Measurements from ENCODE around the gene JRKL.
"Not testable (repeated sequence)": the region's sequence is repeated elsewhere in the genome, so short reads cannot be mapped to it uniquely, and the experiment has no call there.

The JRKL gene

DNA sequence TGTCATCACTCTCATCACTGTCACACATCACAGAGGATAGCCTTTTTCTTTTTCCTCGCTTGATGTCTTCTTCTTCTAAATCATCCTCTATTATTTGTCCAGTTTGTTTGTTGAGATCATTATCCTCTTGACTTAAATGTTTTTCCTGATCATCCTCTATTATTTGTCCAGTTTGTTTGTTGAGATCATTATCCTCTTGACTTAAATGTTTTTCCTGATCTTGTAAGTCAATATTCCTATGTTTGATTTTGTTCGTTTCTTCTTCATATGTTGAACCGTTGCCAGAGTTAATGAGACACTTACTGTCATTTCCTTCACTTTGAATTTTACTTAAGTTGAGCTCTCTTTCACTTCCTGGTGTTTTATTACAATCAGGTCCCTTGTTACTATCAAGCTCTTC, 5.7 kb upstream of the JRKL start:
- Mint-ChIP-seq H3K27ac (no peak overlapping the region), H3K36me3 (ENCODE audit: low read depth) (peaks cover 60% of the 10 kb centered on the region), H3K4me3 (peak overlapping the region; percentile 2), H3K27me3 (no peaks in the 10 kb centered on the region), H3K9me3 (no peaks in the 10 kb centered on the region), H3K4me1 (ENCODE audit: low read depth) (peaks cover 40% of the 10 kb centered on the region)

DNA sequence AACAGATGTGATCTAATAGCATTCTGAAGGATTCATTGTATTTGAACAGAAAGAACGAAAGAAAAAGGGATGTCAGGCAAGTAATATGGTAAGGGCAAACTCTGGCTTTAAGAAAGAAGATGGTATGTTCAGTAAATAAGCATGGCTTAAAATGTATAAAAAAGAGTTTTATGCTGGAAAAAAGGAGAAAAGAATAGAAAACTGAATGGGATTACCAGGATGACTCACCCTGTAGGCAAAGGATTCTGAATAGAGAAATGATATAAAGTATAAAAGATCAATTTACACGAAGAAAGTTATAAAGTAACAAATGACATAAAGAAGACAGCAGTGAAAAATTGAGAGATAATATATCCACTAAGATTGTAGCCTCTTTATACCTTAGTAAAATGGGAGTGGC, 4.6 kb upstream of the JRKL start:
- Mint-ChIP-seq H3K27me3 (no peaks in the 10 kb centered on the region), H3K27ac (no peak overlapping the region), H3K9me3 (no peaks in the 10 kb centered on the region), H3K4me3 (no peak overlapping the region), H3K4me1 (ENCODE audit: low read depth) (peaks cover 41% of the 10 kb centered on the region), H3K36me3 (ENCODE audit: low read depth) (peaks cover 49% of the 10 kb centered on the region)

DNA sequence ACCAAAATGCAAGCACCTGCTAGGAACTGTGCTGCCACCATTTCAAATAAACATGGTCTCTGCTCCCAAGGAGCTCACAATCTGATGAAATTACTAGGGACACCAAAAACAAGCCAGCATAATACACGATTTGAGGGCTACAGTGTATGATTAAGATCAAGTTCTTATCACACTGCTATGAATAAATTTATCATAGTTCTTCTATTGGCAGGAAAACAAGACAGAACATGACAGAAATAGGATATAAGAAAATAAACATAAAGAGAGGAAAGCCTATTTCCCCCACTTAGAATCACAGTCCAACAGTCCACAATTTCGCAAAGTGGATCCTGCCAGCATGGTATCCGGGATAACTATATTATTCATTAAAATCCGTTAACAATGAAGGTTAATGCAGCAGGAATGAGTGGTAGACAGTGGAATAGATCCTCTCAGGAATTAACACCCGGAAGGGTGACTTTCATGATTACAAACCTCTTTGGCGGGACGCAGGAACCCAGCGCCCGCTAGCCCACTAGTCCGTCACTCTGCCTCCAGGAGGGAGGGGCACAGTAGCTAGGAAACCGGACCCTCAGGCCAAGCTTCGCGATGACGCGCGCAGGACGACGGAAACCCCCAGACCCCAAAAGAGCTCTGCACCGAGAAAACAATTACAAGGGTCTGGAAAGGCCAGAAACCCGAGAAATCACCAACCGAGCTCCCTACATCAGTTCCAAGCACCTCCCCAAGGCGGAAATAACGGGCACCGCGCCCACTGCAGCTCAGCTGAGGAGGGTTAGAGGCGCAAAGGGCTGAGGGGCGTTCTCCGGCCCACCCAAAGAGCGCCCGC, 708 bp upstream of the JRKL start:
- Mint-ChIP-seq H3K4me1 (ENCODE audit: low read depth) (peaks cover 69% of the 10 kb centered on the region), H3K9me3 (peaks cover 4% of the 10 kb centered on the region)

DNA sequence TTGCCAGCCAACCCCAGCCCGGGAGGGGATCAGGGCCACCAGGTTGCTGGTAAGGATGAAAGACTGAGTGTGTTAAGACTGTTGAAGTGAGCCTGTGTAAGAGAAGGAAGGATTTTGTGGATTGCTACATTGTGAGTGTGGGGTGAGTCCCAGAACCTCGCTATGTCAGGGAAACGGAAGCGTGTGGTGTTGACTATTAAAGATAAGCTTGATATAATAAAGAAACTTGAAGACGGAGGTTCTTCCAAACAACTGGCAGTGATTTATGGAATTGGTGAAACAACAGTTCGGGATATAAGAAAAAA, 627 bp downstream of the JRKL start:
- Mint-ChIP-seq H3K4me1 (ENCODE audit: low read depth) (peaks cover 66% of the 10 kb centered on the region), H3K27ac (peak overlapping the region; percentile 91), H3K4me3 (peak overlapping the region; percentile 93), H3K9me3 (peaks cover 4% of the 10 kb centered on the region), H3K36me3 (ENCODE audit: low read depth) (peaks cover 34% of the 10 kb centered on the region), H3K27me3 (no peaks in the 10 kb centered on the region)

More for the DNA sequence above, 708 bp upstream of the JRKL start:
- H3K36me3 Mint-ChIP-seq (ENCODE audit: low read depth): peaks cover 42% of the 10 kb centered on the region
- peak overlapping the region; percentile 91 for H3K27ac Mint-ChIP-seq
- no peaks in the 10 kb centered on the region for H3K27me3 Mint-ChIP-seq
- H3K4me3 Mint-ChIP-seq: peak overlapping the region; percentile 93

DNA sequence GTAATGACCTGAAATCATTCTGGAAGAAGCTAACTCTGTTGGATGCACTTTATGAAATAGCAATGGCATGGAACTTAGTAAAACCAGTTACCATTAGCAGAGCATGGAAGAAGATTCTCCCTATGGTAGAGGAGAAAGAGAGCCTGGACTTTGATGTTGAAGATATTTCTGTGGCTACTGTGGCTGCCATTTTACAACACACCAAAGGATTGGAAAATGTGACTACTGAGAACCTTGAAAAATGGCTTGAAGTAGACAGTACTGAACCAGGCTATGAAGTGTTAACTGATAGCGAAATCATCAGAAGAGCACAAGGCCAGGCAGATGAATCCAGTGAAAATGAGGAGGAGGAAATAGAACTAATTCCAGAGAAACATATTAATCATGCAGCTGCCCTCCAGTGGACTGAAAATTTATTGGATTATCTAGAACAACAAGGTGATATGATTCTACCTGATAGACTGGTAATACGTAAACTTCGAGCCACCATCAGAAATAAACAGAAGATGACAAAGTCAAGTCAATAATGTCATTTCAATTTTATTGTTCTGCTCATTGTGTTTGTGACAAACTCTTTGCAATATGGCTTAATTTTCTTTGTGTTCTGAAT, 2.0 kb downstream of the JRKL start:
- Mint-ChIP-seq H3K27me3 (no peaks in the 10 kb centered on the region), H3K9me3 (peaks cover 4% of the 10 kb centered on the region), H3K4me1 (ENCODE audit: low read depth) (peaks cover 62% of the 10 kb centered on the region), H3K4me3 (peak overlapping the region; percentile 93), H3K36me3 (ENCODE audit: low read depth) (peaks cover 26% of the 10 kb centered on the region), H3K27ac (no peak overlapping the region)

DNA sequence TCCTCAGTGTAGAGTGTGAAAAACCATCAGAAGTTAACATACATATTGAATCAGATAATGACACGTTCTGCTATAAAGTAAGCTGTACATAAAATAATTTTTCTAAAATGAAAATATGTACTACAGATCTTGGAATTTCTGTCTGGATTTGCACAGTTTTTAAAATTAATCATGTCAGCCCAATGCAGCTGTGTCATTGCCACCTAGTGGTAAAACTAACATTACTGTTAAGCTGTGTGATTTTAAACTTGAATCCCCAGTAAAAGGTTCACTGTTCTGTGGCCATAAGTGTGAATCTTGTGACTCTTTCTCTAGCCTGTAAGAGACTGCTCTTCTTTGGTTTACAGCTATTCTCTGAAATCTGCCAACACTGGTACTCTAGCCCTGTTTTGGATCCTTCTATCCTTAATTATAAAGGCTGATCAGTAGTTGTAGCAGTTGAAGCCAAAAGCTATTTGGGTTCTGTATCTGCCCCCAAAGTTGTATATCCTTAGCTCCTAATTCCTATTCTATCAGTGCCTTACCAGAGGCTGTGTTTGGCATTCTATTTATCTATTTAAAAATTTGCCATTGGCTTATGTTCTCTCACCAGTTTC, 4.0 kb downstream of the JRKL start:
- peaks cover 44% of the 10 kb centered on the region for H3K4me1 Mint-ChIP-seq (ENCODE audit: low read depth)
- H3K9me3 Mint-ChIP-seq: peaks cover 4% of the 10 kb centered on the region
- H3K4me3 Mint-ChIP-seq: no peak overlapping the region
- no peak overlapping the region for H3K27ac Mint-ChIP-seq
- H3K36me3 Mint-ChIP-seq (ENCODE audit: low read depth): peaks cover 20% of the 10 kb centered on the region
- no peaks in the 10 kb centered on the region for H3K27me3 Mint-ChIP-seq

DNA sequence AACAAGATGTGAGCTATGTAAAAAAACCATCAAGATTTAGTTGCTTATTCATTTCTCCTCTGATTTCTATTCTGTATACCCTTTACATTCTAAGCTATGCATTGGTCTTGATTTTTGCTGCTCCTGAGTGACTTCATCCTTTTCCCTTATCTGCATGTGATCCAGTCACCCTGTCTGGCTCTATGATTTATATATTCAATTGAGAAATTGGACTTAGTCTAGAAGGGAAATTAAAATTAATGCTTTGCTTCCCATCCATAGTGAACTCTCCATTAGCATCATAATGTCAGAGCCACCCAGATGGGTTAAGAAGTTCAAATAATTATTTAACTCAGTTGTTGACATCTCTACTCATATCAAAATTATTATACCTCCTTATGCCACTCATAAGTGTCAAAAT, 5.0 kb downstream of the JRKL start:
- peaks cover 20% of the 10 kb centered on the region for H3K36me3 Mint-ChIP-seq (ENCODE audit: low read depth)
- no peak overlapping the region for H3K27ac Mint-ChIP-seq
- peaks cover 4% of the 10 kb centered on the region for H3K9me3 Mint-ChIP-seq
- peaks cover 43% of the 10 kb centered on the region for H3K4me1 Mint-ChIP-seq (ENCODE audit: low read depth)
- H3K27me3 Mint-ChIP-seq: no peaks in the 10 kb centered on the region
- H3K4me3 Mint-ChIP-seq: no peak overlapping the region

DNA sequence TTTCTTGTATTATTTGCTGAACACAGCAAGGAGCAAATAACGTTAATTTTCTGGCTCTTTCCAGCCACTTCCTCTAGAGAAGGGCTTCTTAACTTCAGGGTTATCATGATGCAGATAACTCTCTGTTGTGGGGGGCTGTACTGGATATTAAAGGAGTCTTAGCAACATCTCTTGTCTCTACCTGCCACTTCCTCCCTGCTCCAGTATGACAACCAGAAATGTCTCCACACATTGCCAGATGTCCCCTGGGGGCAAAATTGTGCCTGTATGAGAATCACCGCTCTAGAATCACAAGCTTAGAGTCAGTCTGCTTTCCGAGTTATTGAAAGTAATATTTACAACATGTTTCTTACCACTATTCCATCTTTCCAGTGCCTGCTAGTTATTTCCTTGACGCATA, 6.8 kb downstream of the JRKL start:
- Mint-ChIP-seq H3K9me3 (no peaks in the 10 kb centered on the region), H3K4me1 (ENCODE audit: low read depth) (peaks cover 28% of the 10 kb centered on the region), H3K4me3 (no peak overlapping the region), H3K27me3 (no peaks in the 10 kb centered on the region), H3K36me3 (ENCODE audit: low read depth) (peaks cover 6% of the 10 kb centered on the region), H3K27ac (no peak overlapping the region)

DNA sequence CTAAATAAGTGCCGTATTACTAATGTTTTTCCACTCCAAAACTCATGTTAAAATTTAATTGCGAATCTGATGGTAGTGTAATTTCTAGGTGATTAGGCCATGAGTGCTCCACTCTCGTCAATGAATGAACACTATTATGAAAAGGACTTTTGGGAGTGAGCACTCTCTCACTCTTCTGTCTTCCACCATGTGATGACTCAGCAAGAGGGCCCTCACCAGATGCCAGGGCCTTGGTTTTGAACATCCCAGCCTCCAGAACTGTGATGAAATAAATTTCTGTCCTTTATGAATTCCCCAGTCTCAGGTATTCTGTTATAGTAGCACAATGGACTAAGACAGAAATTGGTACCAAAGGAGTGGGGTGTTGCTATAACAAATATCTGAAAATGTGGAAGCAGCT, 8.1 kb downstream of the JRKL start:
- Mint-ChIP-seq H3K9me3 (no peaks in the 10 kb centered on the region), H3K36me3 (ENCODE audit: low read depth) (no peaks in the 10 kb centered on the region), H3K4me1 (ENCODE audit: low read depth) (peaks cover 16% of the 10 kb centered on the region), H3K4me3 (no peak overlapping the region), H3K27ac (no peak overlapping the region), H3K27me3 (no peaks in the 10 kb centered on the region)

DNA sequence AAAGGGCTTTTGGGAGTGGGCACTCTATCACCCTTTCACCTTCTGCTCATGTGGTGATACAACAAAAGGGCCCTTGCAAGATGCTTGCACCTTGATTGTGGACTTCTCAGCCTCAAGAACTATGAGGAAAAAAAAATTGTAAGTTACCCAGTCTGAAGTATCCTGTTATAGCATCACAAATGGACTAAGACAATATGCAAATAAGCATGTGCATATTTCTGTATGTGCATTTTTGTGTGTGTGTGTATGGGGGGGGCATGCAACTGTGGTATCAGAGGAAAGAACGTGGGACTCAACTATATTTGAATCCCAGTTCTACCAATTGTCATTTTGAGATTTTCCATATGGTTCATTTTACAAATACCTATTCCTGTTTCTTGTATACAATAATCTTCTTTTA, 10.9 kb downstream of the JRKL start:
- H3K27me3 Mint-ChIP-seq: peaks cover 7% of the 10 kb centered on the region
- no peak overlapping the region for H3K27ac Mint-ChIP-seq
- H3K9me3 Mint-ChIP-seq: no peaks in the 10 kb centered on the region
- no peak overlapping the region for H3K4me3 Mint-ChIP-seq
- H3K4me1 Mint-ChIP-seq (ENCODE audit: low read depth): peaks cover 3% of the 10 kb centered on the region
- no peaks in the 10 kb centered on the region for H3K36me3 Mint-ChIP-seq (ENCODE audit: low read depth)

DNA sequence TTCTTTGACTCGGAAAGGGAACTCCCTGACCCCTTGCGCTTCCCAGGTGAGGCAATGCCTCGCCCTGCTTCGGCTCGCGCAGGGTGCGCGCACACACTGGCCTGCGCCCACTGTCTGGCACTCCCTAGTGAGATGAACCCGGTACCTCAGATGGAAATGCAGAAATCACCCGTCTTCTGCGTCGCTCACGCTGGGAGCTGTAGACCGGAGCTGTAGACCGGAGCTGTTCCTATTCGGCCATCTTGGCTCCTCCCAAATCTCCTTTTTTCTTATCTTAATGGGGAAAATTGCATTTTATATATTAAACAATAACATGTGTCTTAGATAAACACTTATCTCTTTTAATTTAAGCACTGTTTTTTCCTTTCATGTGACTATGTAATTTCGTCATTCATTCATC, 21.6 kb downstream of the JRKL start:
- peaks cover 21% of the 10 kb centered on the region for H3K27me3 Mint-ChIP-seq
- not testable (repeated sequence) for H3K9me3 Mint-ChIP-seq; H3K27ac Mint-ChIP-seq; H3K4me1 Mint-ChIP-seq (ENCODE audit: low read depth); H3K36me3 Mint-ChIP-seq (ENCODE audit: low read depth)
- peak overlapping the region; percentile 60 for H3K4me3 Mint-ChIP-seq

DNA sequence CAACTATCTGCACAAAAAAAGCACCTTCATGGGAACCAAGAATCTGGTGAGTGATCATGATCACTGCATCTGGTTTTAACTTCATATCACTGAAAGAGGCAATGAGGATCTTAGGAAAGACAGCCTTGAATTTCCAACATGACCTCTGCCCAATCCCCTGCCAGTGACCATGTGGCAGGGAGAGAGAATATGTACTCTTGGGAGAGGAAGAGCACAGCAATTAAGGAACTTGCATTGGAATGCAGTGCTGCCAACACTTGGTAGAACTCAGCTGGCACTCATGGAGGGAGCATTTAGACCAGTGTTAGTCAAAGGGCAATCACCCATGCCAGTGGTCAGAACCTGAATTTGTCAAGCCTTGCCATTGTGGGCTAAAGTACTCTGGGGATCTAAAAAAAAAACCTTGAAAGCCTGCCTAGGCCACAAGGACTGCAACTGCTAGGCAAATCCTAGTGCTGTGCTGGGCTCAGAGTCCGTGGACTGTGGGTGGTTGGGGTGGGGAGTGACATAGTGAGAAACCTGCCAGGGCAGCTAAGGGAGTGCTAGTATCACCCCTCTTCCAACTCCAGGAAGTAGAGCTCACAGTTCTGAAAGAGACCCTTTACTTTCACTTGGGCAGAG, 23.1 kb downstream of the JRKL start:
- Mint-ChIP-seq H3K27ac (no peak overlapping the region), H3K4me3 (no peak overlapping the region), H3K27me3 (peaks cover 31% of the 10 kb centered on the region), H3K9me3 (no peaks in the 10 kb centered on the region), H3K4me1 (ENCODE audit: low read depth) (no peaks in the 10 kb centered on the region), H3K36me3 (ENCODE audit: low read depth) (no peaks in the 10 kb centered on the region)

DNA sequence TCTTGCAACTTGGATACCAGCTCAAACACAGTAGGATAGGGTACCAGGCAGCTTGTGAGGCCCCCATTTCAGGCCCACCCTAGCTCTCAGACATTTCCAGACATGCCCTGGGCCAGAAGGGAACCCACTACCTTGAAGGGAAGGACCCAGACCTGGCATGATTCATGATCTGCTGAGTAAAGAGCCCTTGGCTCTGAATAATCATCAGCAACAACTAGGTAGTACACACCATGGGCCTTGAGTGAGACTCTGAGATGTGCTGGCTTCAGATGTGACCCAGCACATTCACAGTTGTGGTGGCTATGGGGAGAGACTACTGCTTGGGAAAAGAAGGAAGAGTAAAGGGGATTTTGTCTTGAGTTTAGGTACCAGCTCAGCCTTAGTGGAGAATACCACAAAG, 23.6 kb downstream of the JRKL start:
- no peaks in the 10 kb centered on the region for H3K36me3 Mint-ChIP-seq (ENCODE audit: low read depth)
- no peak overlapping the region for H3K4me3 Mint-ChIP-seq
- H3K9me3 Mint-ChIP-seq: no peaks in the 10 kb centered on the region
- H3K4me1 Mint-ChIP-seq (ENCODE audit: low read depth): no peaks in the 10 kb centered on the region
- peaks cover 36% of the 10 kb centered on the region for H3K27me3 Mint-ChIP-seq
- no peak overlapping the region for H3K27ac Mint-ChIP-seq

DNA sequence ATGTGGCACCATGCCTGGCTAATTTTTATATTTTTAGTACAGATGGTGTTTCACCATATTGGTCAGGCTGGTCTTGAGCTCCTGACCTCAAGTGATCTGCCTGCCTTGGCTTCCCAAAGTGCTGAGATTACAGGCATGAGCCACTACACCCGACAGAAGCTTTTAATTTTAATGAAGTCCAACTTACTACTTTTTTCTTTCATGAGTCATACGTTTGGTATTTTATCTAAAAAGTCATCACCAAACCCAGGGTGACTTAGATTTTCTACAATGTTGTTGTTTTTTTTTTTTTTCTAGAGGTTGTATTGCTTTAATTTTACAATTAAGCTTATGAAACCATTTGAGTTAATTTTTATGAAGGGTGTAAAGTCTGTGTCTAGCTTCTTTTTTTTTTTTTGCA, 34.9 kb downstream of the JRKL start:
- Mint-ChIP-seq H3K4me3 (no peak overlapping the region), H3K36me3 (ENCODE audit: low read depth) (no peaks in the 10 kb centered on the region), H3K27me3 (peaks cover 47% of the 10 kb centered on the region), H3K4me1 (ENCODE audit: low read depth) (peaks cover 10% of the 10 kb centered on the region), H3K27ac (no peak overlapping the region), H3K9me3 (no peaks in the 10 kb centered on the region)

DNA sequence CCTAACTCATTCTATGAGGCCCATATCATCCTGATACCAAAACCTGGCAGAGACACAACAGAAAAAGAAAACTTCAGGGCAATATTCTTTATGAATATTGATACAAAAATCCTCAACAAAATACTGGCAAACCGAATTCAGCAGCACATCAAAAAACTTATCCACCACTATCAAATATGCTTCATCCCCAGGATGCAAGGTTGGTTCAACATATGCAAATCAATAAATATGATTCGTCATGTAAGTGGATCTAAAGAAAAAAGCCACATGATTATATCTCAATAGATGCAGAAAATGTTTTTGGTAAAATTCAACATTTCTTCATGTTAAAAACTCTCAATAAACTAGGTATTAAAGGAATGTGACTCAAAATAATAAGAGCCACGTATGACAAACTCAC, 40.9 kb downstream of the JRKL start:
- H3K4me1 Mint-ChIP-seq (ENCODE audit: low read depth): peaks cover 3% of the 10 kb centered on the region
- no peaks in the 10 kb centered on the region for H3K36me3 Mint-ChIP-seq (ENCODE audit: low read depth)
- H3K4me3 Mint-ChIP-seq: no peak overlapping the region
- H3K9me3 Mint-ChIP-seq: no peaks in the 10 kb centered on the region
- H3K27ac Mint-ChIP-seq: no peak overlapping the region
- peaks cover 58% of the 10 kb centered on the region for H3K27me3 Mint-ChIP-seq
